Measurements from ENCODE around the gene PLPP3.

GRCh38 chr1:56517404-56518130 lies 61.8 kb downstream of the PLPP3 start:
- no peak for TF ChIP-seq GATA3 (IDR thresholded peaks at IDR 0.05; ENCODE audit: low read depth, low read length)
- TF ChIP-seq GATA2 (IDR thresholded peaks at IDR 0.05; ENCODE audit: low read depth, low read length): no peak
